ENCODE measurements around the gene UBE2F.
"Not testable (repeated sequence)": the region's sequence is repeated elsewhere in the genome, so short reads cannot be mapped to it uniquely, and the experiment has no call there.

The UBE2F gene

DNA sequence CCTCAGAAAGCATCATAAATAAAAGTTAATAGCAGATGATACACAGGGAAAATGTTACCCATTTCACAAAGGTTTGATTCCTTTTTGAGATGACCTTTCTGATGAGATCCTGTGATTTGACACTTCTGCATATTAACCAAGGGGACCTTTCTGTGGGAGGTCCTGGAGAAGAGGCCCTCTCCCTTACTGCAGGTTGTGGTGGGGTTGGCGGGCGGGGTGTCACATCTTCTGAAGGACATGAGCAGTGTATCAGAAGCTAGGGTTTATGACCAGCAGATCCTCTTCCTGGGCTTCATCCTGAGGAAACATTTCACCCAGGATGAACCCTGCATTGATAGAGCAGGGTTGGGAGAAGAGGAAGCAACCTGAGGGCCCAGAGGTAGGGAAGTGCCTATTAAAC is 56.8 kb downstream of the UBE2F start:
- DNase-seq: no peak

DNA sequence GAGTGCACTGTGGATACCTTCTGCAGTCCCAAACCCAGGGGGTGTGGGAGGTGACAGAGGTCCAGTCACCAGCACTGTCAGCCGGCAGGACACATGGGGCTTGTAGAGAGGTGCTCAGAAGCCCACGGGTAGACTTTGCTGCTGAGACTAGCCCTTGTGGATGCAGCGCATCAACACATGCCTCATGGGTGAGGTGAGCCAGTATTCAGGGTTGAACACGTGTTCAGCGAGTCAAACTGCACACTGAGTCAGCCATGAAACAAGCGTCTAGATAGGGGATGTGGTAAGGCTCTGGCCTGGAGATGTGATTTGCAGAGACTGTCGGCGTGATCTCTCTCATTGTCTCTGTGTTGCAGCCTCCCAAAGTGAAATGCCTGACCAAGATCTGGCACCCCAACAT is 58.2 kb downstream of the UBE2F start:
- no peak for DNase-seq

DNA sequence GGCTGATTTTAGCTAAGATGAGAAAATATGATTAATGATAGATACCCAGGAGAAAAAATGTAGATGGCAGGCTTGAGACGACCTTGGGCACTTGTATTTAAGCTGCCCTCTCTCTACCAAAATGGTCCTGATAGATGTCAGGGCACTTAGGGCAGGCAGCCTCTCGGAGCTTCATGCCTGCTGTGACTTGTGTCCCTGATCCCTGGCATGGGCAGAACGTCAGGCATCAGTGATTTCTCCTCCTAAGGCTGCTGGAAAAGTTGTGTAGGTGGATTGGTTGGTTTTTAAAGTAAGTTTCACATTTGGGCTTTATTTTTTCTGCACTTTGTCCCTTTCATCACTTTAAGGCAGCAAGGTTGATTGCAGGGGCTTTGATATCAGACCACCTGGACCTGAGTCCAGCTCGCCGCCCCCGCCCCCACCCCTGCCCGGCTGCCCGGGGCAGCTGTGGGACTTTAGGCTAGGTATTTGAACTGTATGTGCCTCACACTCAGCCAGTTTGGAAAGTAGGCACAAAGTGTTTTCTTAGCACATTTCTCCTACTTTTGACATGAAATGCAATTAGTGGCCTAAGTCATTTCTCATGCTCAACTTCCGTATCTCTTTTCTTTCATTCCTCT is 59.0 kb downstream of the UBE2F start:
- no peak for DNase-seq

DNA sequence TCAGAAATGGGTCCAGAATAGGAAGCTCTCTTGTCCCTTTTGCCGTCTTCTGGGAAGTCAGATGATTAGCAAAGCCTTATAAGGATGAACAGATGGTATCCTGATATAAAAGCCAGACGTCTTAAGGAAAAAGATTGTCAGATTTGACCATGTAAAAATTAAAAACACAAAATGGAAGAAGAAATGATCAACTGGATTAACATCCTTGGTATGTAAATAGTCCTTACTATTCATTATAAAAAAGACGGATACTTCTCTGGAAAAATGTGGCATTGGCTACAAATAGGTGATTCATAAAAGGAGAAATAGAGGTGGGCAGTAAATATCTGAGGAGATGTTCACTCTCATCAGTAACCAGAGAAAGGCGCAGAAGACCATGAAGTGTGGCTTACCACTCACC is 60.2 kb downstream of the UBE2F start:
- no peak for DNase-seq

DNA sequence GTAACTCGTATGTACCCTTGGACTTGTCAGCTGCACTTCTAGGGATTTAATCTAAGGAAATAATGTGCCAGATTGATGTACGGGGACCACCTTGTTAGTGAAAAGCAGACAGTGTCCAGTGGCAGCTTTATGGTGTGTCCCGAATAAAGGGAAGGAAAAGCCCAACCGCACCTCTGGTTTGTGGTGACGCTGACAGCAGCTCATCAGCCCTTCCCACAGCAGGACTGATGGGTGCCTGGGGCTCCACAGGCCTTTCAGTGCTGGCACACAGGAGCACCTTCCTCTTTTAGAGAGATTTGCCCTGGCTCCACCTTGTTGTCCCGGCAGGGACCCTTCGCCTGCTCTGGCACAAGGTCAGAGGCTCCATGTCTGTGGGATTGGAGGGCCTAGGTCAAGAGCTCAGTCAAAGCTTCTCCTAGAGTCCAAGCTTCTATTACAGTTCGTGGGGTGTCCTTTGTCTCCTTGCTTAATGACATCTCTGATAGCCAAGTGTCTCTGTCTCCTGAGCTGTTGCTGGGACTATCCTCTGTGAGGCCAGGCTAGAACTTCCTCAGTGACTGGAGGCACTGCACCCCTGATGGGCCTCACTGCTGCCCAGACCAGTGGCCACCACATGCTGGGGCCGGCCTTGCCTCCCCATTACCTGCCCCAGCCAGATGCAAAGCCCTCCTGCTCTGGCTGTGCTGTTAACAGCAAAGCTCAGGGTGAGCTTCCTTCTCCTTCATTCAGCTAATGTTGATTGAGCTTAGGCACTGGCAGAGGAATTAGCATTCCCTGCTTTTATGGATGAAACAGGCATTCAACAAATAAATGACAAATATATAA is 61.0 kb downstream of the UBE2F start:
- DNase-seq: no peak

DNA sequence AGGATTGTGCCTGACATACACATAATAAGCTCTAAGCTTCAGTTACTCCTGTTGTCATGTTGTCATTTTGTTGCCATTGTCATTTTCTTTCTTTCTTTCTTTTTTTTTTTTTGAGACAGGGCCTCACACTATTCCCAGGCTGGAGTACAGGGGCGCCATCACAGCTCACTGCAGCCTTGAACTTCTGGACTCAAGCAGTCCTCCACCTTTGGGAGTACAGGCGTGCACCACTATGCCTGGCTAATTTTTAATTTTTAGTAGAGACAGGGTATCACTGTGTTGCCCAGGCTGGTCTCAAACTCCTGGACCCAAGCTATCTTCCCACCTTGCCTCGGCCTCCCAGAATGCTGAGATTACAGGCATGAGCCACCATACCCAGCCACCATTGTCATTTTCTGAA is 63.0 kb downstream of the UBE2F start:
- DNase-seq: no peak

DNA sequence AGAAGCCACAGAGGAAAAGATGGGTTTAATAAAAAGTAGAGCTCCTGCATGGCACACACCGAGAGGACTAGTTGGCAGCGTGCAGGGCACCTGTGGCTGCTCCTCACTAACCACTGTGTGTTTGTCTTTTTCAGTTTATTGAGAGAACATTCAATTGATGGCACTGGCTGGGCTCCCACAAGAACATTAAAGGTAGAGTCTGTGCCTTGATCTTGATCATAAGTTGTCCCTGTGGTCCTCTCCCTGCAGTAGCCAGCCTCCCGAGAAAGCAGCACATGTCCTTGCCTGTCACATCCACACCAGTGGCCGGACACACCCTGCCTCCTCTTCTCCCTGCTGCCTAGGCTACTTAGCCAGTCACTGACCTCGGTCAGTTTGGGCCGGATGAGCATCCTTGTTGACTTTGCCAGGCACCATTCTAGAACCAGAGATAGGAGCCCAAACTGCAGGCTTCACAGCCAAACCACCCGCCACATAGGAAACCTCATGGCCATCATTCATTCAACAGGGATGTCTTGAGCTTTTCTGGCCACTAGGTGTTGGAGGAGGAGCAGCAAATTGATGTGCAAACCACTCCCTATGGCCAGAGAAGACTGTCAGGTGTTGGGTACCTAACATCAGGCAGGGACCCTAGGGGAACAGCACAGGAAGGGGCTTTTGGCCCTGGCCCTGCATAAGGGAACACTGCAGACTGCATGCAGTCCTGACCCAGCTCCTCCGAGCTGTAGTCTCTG is 63.8 kb downstream of the UBE2F start:
- DNase-seq: no peak

DNA sequence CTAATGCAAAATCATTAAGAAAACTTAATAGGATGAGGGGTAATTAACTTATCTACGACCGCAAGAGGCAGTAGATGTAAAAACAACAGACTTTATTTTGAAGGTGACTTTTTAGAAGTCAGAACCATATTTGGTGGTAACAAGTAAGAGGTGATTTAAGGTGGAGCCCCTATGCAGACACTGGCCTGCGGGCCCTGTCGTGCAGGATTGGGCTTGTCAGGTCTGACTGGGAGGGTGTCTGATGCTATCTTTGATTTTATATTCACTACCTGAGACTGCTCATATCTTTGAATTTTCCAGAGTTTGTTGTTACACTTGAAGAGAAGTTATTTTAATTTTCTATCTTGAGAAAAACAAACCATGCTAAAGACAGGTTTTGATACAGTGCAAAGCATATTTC is 64.9 kb downstream of the UBE2F start:
- DNase-seq: no peak

DNA sequence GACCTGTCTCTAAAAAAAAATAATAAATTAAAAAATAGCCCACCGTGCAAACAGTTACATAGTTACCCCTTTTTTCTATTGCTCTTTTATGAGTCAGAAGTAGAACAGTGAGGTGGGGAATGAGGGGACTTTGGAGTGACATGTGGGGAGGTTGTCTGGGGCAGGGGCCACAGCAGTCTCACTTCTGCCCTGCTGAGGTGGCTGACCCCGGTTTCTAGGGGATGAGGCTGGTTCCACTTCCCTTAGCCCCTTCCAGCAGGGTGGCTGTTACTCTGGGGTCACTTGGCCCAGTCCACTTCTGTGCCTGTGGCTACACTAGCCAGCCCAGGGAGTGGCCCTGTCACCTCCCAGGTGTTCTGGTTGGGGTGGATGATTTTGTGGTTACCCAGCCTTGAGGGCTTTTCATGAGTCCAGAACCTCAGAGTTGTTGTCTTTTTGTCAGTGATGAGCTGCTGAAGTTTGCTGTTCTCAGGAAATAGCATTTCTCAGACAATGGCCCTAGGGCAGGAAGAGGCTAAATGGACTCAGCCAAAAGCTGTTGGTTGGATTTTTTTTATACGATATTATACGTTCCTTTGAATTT is 66.0 kb downstream of the UBE2F start:
- DNase-seq: no peak

DNA sequence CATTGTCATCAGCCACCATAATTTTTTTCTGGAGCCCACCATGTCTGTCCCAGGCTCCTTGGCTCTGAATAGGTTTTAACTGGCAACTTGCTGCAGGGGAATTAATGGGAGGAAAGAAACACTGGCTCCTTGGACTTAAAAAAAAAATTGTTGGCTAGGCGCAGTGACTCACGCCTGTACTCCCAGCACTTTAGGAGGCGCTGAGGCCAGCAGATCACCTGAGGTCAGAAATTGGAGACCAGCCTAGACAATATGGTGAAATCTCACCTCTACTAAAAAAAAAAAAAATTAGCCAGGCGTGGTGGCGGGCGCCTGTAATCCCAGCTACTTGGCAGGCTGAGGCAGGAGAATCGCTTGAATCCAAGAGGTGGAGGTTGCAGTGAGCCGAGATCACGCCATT is 67.2 kb downstream of the UBE2F start:
- DNase-seq: not testable (repeated sequence)

DNA sequence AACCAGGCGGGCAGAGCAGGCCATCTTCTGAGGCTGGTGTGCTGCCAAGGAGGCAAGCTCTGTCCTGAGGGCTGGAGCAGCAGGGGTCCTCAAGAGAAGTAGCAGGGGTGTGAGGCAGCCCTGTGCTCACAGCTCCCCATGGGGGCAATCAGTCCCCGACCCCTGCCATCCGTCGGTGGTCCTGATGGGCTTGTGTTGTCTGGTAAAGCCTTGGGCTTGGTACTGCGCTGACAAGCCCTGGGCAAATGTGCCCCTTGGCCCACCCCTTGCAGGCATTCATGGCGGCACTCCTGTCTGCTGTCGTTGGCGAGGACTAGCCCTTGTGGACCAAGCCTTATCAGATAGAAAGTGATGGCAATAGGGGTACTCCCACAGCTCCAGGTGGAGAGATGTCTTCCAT is 71.4 kb downstream of the UBE2F start:
- no peak for DNase-seq

DNA sequence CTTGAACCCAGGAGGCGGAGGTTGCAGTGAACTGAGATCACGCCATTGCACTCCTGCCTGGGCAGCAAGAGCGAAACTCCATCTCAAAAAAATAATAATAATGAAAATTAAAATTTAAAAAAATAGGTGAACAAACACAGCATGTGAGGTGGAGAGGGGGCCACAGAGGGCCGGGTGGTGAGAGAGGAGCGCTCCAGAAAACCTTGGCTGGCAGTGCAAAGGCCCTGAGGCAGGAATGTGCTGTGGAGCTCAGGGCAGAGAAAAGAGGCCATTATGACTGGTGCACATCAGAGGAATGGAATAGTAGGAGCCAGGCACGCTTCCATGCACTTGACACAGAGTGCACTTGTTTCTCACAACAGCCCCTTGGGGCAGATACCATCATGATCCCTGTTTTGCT is 72.3 kb downstream of the UBE2F start:
- no peak for DNase-seq

DNA sequence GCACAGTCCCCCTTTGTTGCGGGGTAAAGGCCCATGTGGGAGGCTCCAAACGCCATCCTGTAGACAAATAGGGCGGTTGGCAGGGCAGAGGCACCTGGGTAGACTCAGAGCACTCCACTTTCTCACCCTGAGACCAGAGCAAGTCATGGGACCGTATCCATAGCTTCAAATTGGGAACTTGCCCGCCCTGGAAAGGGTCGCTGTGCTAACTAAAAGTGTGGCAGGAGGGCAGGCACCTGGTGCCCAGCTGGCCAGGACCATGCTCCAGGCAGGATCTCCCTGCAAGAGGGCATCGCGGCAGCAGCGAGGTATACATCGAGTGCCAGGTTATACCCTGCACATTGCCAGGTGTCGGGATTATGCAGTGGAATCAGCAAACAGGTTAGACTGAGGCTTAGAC is 73.2 kb downstream of the UBE2F start:
- no peak for DNase-seq

DNA sequence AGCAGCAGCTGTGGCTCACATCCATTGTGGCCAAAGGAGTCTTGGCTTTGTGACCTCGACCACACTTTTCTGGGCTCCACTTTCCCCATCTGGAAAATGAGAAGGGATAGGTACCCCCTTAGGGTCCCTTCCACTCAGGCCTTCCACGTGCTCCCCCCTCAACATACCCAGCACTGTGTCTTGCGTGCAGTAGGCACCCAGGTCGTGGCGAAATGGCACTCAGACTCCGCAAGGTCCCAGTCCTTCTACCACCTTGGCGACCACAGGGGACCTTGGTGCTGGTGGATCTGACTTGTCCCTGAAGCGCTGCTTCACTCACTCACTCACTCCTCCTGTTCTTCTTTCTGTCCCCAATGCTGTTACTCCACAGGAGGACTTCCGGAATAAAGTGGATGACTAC is 74.1 kb downstream of the UBE2F start:
- DNase-seq: no peak

DNA sequence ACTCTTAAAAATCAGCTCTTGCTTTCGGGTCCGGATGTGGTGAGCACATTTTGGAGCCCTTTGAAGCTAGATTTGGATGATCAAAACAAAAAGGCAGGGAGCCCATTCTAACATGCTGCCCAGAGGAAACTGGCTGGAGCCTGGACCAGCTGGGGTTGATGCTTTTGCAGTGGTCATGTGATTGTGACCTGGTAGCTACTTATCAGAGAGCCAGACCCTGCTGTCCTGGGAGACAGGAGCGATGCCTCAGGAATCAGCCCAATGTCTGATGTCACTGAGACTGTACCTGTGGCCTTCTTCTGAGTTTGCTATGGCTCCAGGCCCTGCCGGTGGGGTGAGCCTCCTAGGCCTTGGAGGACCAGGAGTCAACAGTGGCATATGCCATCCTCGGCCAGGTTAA is 75.3 kb downstream of the UBE2F start:
- DNase-seq: no peak

DNA sequence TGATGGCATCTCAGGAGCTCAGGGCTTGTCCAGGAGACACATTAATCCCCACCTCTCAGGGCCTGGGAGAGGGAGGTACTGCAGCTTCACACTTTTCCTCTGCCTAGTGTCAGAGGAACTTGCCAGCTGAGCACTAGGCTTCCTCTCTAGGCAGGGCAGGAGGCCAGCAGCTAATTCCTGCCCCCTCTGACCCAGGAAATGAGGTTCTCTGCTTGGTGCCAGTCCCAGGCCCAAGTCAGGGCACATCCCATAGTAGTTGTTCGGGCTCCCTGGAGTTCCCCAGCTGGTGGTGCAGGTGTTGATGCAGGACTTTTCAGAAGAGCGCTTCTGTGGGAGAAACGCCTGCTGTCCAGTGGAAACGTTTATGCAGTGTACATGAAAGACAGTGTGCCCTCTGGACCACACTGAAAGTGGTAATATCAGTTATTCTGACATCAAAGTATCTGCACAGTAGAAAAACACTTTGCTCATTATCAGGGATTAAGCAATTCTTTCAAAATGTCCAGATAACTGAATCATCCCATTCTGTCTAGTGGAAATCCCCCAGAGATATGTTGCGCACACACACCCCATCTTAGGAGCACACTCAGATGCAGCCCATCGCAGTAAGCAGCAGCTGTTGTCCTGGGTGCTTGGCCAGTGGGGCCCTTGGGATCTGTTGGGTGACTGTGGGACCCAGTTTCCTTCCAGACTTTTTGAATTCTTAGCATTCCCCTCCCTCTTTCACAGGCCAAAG is 76.2 kb downstream of the UBE2F start:
- DNase-seq: no peak

DNA sequence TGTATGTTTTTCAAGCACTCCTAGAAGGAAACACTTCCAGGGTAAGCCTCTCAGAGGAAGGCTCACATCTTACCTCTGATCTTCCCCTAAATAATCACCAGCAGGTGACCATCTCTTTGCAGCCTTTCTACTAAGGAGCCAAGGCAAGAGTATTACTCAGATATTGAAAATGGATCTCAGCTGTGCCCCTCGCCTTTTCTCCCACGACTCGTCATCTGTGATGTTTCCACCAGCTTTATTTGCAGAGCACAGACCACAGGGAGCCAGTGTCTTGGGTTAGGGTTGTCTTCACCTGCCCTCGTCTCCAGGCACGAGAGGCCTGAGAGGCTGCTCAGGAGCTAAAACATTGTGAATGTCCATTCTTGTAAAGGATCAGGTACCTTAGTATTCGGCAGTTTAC is 77.0 kb downstream of the UBE2F start:
- DNase-seq: no peak

DNA sequence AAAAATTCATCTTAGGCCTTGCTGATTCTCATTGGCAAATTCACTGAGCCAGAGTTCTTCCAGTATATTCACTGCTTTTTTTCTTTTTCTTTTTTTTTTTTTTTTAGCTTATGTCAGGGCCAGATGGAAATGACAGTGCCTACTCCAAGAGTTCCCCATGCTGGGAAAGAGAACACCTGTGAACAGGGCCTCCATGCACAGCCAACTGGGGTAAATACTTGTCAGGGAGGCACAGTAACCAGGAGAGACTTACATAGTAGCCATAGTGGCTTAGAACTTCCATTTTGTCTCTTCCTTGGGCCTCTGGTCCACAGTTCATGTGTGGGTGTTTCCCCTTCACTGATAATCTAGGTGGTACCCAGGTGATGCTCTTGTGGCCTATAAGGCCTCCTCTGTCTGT is 78.8 kb downstream of the UBE2F start:
- DNase-seq: peak; percentile 27

DNA sequence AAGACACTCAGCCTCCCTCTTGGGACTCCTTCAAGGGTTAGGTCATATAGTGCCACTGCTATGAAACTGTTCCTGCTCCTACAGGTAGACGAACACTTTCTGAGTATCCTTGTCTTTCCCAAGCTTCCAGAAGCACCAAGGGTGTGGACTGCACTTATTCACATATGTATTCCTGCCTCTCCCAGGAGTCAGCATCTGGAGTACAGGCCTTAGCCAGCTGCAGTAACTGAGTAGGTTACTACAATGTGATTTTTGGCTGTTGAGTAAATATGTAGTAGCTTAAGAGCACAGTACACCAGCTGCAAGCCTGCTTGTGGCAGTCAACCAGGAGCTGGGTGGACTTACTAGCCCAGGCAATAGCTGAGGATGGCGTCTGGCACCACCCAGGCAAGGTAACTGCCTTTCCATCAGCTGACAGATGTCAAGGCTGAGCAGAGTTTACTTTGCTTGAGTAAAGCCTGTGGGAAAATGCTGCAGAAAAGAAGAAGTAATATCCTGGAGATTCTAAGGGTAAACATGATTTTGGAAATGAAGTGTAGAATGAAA is 80.0 kb downstream of the UBE2F start:
- no peak for DNase-seq

DNA sequence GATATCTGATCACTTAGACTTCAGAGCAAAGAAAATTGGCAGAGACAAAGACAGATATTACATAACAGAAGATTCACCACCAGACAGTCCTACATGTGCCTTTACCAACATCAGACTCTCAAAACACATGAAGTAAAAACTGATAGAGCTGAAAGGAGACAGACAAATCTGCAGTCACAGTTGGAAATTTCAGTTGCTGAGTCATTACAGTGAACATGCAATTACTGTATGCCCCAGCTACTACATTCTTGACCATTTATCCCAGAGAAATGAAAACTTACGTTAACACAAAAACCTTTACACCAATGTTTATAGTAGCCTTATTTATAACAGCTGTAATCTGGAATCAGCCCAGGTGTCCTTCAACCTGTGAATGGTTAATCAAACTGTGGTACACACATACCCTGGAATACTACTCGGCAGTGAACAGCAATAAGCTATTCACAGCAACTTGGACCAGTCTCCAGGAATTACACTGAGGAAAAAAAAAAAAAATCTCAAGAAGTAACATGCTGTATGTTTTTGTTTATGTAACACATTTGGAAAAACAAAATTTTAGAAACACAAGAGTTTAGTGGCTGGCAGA is 86.5 kb downstream of the UBE2F start:
- no peak for DNase-seq

DNA sequence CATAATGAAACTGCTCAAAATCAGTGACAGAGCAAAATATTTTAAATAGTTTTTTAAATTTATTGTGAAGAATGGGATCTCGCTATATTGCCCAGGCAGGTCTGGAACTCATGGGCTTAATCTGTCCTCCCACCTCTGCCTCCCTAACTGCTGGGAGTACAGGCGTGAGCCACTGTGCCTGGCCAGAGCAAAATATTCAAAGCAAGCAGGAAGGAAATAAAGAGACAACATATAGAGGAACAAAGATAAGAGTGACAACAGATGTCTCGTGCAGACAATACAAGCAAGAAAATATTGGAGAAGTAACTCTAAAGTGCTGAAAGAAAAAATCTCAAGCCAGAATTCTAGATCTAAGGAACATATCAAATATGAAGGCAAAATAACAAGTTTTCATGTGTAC is 89.0 kb downstream of the UBE2F start:
- DNase-seq: no peak
